Coronary artery (tissue), 2 donors: ENCODE results near the gene LCA5.

Experiments used
- DNase-seq: peaks from one replicate; pipeline ENCODE4 v3.0.0-alpha.2; 2017; ENCODE audit warnings: low spot score
- H3K27ac ChIP-seq, 2 donors: fragments of 200-600 bp; sonication (generic); one replicate each; pipeline ENCODE4 v1.5.1; 2016 to 2019
- H3K4me3 ChIP-seq: fragments of 200-600 bp; sonication (generic); 2 replicates; pipeline ENCODE4 v1.5.1; 2016; ENCODE audit warnings: mild to moderate bottlenecking, moderate library complexity
- TF ChIP-seq, protein P1 (sequence below): fragments of 200-600 bp; sonication (generic); IDR thresholded peaks from one replicate; pipeline ENCODE4 v1.5.1; 2019; ENCODE audit warnings: antibody characterized with exemption

Gene LCA5

DNA sequence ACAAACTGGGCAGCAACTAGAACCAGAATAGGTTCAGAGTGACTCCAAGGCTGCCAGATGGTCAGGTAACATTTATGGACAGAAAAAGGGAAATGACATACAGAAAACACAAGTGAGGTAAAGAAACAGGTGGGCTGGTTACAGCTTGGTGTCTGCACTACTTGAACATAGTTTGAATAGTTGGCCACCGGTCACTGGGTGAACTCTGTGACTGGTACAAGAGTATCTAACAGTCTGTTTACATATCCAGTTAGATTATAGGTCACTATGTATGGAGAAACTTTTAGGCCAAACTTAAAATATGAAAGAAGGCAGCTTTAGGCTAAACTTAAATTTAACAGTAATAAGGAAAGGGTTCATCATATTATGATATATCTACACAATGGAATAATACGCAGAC, 32.9 kb downstream of the LCA5 start:
- TF ChIP-seq, protein P1, sequence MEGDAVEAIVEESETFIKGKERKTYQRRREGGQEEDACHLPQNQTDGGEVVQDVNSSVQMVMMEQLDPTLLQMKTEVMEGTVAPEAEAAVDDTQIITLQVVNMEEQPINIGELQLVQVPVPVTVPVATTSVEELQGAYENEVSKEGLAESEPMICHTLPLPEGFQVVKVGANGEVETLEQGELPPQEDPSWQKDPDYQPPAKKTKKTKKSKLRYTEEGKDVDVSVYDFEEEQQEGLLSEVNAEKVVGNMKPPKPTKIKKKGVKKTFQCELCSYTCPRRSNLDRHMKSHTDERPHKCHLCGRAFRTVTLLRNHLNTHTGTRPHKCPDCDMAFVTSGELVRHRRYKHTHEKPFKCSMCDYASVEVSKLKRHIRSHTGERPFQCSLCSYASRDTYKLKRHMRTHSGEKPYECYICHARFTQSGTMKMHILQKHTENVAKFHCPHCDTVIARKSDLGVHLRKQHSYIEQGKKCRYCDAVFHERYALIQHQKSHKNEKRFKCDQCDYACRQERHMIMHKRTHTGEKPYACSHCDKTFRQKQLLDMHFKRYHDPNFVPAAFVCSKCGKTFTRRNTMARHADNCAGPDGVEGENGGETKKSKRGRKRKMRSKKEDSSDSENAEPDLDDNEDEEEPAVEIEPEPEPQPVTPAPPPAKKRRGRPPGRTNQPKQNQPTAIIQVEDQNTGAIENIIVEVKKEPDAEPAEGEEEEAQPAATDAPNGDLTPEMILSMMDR, result no peak
- no peak overlapping the region for H3K27ac ChIP-seq
- DNase-seq, result no peak

GRCh38 chr6:79498842-79499241, 38.4 kb downstream of the LCA5 start:
- H3K4me3 ChIP-seq, result no peak overlapping the region
- no peak overlapping the region for H3K27ac ChIP-seq
- TF ChIP-seq, protein P1, result no peak
- no peak for DNase-seq

More for the DNA sequence above, 32.9 kb downstream of the LCA5 start:
- H3K4me3 ChIP-seq, result no peak overlapping the region

- Histone ChIP-seq H3K27ac (no peak overlapping the region), H3K4me3 (no peak overlapping the region)
- TF ChIP-seq, protein P1, result no peak
- no peak for DNase-seq
These were observed 42.0 kb downstream of the LCA5 start for GRCh38 chr6:79495246-79495645.

- Histone ChIP-seq H3K27ac (no peak overlapping the region), H3K4me3 (no peak overlapping the region)
- DNase-seq, result no peak
- TF ChIP-seq, protein P1, result no peak
These were observed 42.4 kb downstream of the LCA5 start for GRCh38 chr6:79494841-79495240.

DNA sequence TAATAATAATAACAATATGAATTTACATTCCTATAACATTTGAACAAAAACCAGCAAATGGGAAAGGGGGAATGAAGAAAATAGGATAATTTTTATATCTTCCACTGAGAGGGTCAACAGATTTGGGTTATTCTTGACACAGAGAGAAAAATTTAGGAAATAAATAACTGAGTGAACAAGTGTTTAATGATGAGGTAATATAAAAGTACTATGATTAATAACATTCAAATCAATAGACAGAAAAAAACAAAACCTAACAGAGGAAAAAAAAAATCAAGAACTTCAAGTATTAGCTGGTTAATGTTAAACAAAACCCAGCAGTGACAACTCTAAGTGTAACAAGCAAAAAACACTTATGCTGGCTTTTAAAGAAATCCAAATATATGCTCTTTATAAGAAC, 66.5 kb downstream of the LCA5 start:
- DNase-seq, result no peak
- no peak overlapping the region for H3K27ac ChIP-seq
- TF ChIP-seq, protein P1, result no peak
- no peak overlapping the region for H3K4me3 ChIP-seq

GRCh38 chr6:79469376-79470246, 67.6 kb downstream of the LCA5 start:
- Histone ChIP-seq H3K27ac (no peak overlapping the region), H3K4me3 (no peak overlapping the region)
- TF ChIP-seq, protein P1, result no peak
- DNase-seq, result no peak

DNA sequence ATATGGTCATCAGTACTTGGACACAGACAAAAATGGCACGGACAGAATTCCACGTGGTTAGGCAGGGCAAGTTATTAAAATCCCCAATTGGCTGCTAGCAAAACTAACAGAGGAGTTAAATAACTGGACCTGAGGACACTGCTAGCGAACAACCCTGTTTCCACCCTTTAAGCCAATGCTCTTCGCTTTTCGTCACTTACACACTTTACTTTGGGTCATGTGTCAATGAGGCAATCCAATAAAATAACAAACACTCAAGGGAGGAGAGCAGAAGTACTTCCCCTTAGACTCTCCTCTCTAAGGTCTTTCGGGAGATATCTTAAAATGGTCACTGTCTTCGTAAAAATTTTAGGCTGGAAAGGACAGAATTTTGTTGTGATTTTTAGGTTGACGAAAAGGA, 68.6 kb downstream of the LCA5 start:
- TF ChIP-seq, protein P1, result no peak
- H3K27ac ChIP-seq, result no peak overlapping the region
- no peak for DNase-seq
- no peak overlapping the region for H3K4me3 ChIP-seq
